Cardiac fibroblast (primary cell): Measurements from ENCODE around the gene SELENOO.

ENCODE experiments used
- DNase-seq, 2 donors: peaks; one replicate each; pipeline versions ENCODE4 v3.0.0 to v3.0.0-alpha.2; 2010; ENCODE audit warnings: low read depth in 2 of 2
- H3K4me3 ChIP-seq, 2 donors: replicated peaks in 1 of 2; 1 replicate in 1 of 2; 2 replicates in 1 of 2; pipeline ENCODE4 v1.5.1; 2011; ENCODE audit warnings: low read depth in 2 of 2, low read length in 2 of 2, mild to moderate bottlenecking in 2 of 2, moderate library complexity in 1 of 2
- TF ChIP-seq, protein P1 (sequence below): IDR thresholded peaks from one replicate; pipeline ENCODE4 v1.5.1; 2011; ENCODE audit warnings: low read depth, mild to moderate bottlenecking, low read length, inconsistent platforms

SELENOO gene

DNA sequence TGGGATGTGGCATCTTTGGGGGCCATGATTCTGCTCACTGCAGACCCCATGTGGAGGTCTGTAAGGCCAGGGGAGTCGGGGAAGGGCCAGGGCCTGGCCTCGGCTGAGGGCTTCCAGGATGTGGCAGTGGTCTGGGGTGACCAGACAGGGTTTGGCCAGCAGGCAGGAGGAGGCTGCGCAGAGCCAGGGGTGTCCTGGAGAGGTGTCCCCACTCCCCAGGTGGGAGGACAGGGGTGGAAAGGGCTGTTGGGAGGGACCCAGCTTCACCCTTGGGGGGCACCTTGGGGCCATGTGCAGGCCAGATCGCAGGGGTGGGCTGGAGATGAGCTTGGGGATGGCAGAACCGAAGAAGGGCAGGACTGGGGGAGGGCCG lies 26.8 kb upstream of the SELENOO start:
- TF ChIP-seq, protein P1, sequence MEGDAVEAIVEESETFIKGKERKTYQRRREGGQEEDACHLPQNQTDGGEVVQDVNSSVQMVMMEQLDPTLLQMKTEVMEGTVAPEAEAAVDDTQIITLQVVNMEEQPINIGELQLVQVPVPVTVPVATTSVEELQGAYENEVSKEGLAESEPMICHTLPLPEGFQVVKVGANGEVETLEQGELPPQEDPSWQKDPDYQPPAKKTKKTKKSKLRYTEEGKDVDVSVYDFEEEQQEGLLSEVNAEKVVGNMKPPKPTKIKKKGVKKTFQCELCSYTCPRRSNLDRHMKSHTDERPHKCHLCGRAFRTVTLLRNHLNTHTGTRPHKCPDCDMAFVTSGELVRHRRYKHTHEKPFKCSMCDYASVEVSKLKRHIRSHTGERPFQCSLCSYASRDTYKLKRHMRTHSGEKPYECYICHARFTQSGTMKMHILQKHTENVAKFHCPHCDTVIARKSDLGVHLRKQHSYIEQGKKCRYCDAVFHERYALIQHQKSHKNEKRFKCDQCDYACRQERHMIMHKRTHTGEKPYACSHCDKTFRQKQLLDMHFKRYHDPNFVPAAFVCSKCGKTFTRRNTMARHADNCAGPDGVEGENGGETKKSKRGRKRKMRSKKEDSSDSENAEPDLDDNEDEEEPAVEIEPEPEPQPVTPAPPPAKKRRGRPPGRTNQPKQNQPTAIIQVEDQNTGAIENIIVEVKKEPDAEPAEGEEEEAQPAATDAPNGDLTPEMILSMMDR, result no peak
- no peak overlapping the region for H3K4me3 ChIP-seq

DNA sequence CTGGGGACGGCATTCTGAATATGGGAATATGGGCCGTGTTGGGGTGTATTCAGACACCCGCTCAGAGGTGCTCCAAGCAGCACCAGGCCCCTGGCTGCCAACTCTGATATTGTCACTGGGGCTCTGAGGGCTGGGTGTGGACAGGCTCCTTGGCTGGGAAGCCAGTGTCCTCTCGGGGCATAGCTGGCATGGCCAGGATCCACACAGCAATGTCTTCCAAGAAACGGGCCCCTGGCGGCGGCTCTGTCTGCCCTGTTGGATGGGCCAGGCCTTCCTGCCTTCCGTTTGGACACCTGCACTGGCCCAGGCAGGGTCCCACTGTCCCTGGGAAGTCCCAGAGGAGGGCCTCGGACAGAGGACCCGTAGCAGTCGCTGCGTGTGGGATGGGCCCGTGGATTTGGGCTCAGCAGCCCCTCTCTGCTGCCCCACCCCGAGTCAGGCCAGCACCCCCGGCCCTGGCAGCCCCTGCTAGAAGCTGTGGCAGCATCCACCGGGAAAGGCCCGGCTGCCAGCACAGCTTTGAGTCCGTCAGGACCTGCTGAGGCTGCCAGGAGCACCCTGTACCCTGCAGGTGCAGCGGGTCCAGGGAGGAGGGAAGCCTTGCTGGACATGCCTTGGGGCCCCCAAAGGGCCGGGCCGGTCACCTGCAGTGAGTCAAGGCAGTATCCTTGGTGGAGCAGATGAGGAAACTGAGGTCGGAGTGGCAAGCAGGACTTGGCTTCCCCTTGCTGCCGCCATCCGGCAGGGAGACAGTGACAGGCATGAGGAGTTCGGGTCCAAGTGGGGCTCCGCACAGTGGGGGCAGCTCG lies 26.2 kb upstream of the SELENOO start:
- TF ChIP-seq, protein P1, result no peak
- H3K4me3 ChIP-seq, result no peak overlapping the region
- DNase-seq, result no peak

More for the DNA sequence above, 26.8 kb upstream of the SELENOO start:
- DNase-seq, result no peak

DNA sequence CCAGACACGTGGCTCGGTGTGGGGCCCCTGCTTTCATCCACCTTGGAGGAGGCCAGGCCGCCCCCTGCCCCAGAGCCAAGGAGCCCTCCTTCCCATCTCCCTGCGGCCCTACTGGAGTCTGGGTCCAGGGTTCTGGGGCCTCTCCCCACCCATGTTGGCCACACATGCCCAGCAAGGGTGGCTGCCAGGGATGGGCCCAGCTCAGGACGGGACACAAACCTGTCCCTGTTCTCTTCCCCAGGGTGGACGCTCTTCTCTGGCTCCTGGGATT lies 25.7 kb upstream of the SELENOO start:
- DNase-seq, result no peak
- no peak overlapping the region for H3K4me3 ChIP-seq
- TF ChIP-seq, protein P1, result no peak

DNA sequence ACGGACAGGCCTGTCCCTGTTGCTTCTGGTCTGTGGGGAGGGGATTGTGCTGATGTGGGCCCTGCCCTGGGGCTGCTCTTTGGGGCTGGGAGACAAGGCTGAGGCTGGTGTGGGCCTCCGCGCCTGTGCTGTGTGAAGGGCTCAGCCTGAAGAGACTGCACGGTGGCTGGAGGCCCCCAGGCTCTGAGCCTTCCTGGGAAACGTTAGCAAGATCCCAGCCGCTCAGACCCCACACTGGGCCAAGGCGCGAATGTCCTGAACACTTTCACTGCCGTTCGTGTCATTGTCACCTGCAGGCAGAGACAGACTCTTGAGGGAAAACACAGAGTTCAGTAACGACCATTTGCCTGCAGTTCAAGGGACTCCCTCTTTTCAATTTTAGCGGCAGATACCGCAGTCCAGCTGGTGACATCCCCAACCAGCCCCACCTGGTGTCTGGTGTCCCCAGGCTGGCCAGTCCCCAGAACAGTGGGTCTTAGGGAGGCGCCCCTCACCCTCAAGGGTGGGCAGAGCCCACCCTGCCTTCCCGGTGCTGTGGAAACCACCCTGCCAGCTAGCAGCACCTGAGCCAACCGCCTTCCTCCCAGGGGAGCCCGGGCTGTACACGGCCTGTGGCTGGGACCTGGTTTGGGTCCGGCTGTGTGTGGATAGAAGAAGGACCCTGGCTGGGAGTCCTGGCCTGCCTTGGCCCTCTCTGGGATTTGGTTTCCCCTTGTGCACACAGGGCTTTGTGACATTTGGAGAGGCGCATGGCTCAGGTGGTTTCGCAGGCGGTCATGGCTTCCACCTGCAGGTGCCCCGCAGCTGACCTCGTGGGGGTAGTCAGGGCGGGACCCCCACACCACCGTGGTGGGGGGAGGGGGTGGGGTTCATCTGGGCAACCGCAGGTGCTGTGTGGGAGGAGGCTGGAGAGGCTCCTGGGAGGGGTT lies 24.6 kb upstream of the SELENOO start:
- TF ChIP-seq, protein P1, result no peak
- no peak overlapping the region for H3K4me3 ChIP-seq
- DNase-seq, result no peak

DNA sequence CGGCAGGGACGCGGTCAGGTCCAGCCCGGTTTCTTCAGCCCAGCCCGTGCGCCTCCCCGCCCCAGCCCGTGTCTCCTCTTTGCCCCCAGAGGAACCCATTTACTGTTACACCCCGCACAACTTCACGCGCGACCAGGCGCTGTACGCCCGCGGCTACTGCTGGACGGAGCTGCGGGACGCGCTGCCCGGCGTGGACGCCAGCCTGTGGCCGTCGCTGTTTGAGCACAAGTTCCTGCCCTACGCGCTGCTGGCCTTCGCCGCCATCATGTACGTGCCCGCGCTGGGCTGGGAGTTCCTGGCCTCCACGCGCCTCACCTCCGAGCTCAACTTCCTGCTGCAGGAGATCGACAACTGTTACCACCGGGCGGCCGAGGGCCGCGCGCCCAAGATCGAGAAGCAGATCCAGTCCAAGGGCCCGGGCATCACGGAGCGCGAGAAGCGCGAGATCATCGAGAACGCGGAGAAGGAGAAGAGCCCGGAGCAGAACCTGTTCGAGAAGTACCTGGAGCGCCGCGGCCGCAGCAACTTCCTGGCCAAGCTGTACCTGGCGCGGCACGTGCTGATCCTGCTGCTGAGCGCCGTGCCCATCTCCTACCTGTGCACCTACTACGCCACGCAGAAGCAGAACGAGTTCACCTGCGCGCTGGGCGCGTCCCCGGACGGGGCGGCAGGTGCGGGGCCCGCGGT lies 23.8 kb upstream of the SELENOO start:
- H3K4me3 ChIP-seq, result no peak overlapping the region
- DNase-seq, result no peak
- TF ChIP-seq, protein P1, result no peak

DNA sequence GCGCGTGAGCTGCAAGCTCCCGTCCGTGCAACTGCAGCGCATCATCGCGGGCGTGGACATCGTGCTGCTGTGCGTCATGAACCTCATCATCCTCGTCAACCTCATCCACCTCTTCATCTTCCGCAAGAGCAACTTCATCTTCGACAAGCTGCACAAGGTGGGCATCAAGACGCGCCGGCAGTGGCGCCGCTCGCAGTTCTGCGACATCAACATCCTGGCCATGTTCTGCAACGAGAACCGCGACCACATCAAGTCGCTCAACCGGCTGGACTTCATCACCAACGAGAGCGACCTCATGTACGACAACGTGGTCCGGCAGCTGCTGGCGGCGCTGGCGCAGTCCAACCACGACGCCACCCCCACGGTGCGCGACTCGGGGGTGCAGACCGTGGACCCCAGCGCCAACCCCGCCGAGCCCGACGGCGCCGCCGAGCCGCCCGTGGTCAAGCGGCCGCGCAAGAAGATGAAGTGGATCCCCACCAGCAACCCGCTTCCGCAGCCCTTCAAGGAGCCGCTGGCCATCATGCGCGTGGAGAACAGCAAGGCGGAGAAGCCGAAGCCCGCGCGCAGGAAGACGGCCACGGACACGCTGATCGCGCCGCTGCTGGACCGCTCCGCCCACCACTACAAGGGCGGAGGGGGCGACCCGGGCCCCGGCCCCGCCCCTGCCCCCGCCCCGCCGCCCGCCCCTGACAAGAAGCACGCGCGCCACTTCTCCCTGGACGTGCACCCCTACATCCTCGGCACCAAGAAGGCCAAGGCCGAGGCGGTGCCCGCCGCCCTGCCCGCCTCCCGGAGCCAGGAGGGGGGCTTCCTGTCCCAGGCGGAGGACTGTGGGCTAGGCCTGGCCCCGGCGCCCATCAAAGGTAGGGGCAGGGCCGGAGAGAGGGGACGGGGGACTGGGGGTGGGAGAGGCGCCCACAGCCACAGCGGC lies 23.0 kb upstream of the SELENOO start:
- TF ChIP-seq, protein P1, result no peak
- no peak for DNase-seq
- H3K4me3 ChIP-seq, result no peak overlapping the region
